ENCODE results near the gene MPND.

Gene MPND

DNA sequence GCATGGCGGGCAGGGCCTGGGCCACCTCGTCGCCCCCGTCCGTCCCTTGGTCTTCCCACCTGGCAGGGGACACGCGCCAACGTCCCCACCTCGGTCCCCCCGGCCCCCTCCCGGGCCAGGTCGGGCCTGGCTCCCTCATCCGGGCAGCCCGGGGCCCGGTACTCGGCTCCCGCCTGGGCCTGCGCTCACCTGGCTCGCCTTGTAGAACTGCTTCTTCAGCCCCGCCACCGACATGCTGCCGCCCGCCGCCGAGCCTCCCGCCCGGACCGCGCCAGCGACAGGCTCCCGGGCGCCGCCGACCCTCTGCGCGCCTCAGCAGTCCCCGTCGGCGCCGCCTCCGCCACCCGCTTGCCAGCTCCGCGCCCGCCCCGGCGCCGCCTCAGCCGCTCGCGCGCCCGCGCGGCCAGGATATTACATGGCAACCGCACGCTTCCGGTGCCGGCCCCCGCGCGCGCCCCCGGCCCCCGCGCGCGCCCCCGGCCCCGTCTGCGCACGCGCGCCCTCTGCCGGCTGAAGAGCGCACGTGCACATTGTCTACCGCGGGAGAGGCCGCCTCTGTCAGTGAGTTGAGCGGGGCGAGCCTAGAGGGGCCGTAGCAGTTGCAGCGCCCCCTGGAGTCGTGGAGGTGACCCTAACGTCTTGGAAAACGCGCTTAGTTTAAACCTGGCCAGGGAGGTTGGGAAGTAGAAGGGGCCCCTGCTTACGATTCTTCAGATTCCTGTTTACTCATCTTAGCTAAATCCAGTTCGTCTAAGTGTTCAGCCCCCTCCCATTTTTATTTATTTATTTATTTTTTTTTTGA lies 57.0 kb downstream of the MPND start, which contains the start of gene SH3GL1:
Gene SH3GL1 (minus strand): TSS at position 413 of the 802 bp plus-strand sequence. CDS start 179 bp downstream, at position 234.
- in situ Hi-C loops (cut with MboI; ENCODE audit: low sequenced_read_pairs) = no loop called here

DNA sequence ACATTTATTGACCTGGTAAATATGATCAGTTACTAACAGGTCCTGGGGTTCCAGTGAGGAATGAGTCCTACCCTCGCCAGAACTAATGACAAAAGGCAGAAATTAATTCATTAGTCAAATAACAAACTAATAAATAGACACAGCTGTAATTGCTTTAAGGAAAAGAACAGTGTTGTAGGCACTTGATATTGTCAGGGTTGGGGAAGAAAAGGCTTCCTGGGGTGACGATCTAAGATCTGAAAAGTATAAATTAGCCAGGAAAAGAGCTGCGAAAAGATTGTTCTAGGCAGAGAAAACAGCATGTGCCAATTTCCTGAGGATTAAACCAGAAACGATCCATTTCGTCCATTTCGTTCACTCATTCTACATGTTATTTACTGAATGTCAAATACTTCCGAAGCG lies 58.4 kb downstream of the MPND start:
- in situ Hi-C loops (cut with MboI; ENCODE audit: low sequenced_read_pairs) = no loop called here

DNA sequence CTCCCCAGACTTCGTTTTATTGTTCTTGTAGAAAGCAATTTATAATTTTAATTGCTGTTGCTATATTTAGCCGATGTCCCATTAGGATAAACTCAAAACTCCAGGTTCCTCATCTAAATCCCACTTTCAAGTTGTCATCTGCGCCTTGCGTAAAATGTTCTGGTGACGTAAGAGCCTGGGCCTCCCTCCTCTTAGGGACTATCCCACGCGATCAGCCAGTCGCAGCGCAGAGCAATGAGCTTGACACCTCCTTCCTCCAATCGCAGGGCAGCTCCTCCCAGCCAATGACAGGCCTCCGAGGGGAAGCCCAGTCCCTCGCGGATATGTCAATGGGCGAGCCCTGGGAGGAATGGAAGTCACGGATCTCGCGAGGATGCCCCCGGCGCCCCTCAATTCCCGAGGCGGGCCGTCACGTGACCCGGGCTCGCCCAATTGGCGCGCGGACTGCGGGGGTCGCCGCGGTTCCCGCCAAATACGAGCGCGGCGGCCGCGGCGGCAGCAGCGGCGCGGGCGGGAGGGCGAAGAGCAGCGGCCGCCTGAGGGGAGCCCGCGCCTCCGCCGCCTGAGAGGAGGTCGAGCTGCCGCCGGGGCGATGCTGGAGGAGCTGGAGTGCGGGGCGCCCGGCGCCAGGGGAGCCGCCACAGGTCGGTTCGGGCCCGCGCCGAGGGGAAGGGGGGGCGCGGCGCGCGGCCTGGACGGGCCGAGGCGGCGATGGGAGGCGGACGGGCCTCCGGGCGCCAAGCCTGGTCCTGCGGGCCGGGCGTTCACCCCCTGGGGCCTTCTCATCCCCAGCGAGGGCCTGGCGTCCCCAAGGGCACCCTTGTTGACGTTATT lies 59.0 kb downstream of the MPND start, which contains the start of gene CHAF1A:
Gene CHAF1A (plus strand): TSS at position 470 of the 834 bp plus-strand sequence. CDS start 123 bp downstream, at position 593.
- in situ Hi-C loops (cut with MboI; ENCODE audit: low sequenced_read_pairs) = no loop called here

DNA sequence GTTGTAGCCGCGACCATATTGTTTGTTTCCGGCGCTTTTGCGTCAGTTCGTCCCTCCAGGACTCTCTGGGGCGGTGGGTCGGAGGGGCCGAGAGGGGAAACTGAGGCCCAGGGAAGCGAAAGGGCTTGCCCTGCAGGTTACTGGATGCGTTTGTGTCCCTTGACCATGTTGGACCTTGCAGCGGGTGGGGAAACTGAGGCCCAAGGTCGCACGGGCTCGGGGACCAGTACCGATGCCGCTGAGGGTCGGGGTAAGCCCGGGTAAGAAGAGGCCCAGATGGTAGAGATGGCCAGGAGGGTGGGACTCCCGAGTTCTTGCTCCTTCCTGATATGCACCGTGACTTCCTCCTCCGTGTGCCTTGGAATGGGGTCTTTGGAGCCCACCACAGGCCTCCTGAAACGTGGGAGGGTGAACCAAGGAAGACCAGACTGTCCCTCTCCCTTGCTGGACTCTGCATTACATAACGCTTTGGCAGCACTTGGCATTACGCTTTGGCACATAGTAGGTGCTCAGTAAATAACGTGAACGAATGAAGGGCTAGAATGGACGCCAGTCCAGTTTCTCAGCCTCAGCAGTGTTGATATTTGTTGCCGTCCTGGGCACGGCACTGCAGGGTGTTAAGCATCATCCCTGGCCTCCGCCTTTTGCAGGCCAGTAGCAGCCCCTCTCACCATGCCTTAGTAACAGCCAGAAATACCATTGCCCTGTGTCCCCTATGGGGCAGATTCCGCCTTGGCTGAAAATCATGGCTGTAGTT lies 59.8 kb downstream of the MPND start:
- in situ Hi-C loops (cut with MboI; ENCODE audit: low sequenced_read_pairs) = no loop called here

DNA sequence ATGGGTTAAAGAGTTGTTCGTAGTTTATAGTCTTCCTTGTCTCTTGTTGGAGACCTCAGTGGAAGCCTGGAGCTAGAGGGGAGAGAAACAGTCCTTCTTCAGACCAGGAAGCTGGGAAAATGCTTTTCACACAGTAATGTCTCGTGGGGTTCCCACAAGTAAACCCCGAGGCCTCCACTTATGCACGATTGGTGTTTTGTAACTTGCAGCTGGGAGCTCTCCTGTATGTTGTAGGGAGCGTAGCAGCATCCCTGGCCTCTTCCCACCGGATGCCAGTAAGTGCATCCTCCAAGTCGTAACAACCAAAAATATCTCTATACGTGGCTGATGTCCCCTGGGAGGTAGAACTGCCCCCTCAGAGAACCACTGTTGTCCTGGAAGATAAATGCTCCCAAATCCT lies 62.6 kb downstream of the MPND start:
- in situ Hi-C loops (cut with MboI; ENCODE audit: low sequenced_read_pairs) = no loop called here

DNA sequence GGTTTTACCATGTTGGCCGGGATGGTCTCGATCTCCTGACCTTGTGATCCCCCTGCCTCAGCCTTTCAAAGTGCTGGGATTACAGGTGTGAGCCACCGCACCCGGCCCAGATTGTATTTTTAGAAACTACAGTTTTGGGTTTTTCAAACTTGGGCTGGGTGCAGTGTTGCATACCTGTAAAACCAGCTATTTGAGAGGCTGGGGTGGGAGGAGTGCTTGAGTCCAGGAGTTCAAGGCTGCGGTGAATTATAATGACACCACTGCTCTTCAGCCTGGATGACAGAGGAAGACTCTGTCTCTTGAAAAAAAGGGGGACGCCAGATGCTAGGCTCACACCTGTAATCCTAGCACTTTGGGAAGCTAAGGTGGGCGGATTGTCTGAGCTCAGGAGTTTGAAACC lies 63.3 kb downstream of the MPND start:
- in situ Hi-C loops (cut with MboI; ENCODE audit: low sequenced_read_pairs) = no loop called here

DNA sequence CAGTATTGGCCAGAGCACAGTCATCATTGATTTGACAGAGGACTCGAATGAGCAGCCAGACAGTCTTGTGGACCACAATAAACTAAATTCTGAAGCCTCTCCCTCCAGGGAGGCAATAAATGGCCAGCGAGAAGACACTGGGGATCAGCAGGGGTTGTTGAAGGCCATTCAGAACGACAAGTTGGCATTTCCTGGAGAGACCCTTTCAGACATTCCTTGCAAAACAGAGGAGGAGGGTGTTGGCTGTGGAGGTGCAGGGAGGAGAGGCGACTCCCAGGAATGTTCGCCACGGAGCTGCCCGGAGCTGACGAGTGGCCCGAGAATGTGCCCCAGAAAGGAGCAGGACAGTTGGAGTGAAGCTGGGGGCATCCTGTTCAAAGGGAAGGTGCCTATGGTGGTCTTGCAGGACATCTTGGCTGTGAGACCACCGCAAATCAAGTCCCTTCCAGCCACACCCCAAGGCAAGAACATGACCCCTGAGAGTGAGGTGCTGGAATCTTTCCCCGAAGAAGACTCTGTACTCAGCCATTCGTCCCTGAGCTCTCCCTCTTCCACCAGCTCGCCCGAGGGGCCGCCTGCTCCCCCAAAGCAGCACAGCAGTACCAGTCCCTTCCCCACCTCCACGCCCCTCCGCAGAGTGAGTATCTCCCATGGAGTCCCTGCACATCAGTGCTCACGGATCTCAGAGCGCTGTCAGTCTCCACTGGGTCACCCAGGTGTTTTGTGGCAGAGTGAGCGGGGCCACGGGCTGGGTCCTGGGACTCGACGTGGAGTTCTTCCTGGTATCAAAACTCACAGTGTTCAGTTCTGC lies 66.0 kb downstream of the MPND start:
- in situ Hi-C loops (cut with MboI; ENCODE audit: low sequenced_read_pairs) = no loop called here

Measured in HL-60/S4 (cell line).